OCI-LY1 (cell line): ENCODE data around the gene ABL2.

Experiments
- CTCF ChIP-seq: fragments of 200-600 bp; sonication (generic), shearing (Covaris generic); IDR thresholded peaks from 2 replicates; pipeline ENCODE4 v1.5.1; 2017; ENCODE audit warnings: mild to moderate bottlenecking, antibody characterized with exemption, low read length, moderate library complexity, mixed read lengths
- EZH2 ChIP-seq: fragments of 200-600 bp; sonication (generic), shearing (Covaris generic); IDR thresholded peaks from 2 replicates; pipeline ENCODE4 v1.8.0; 2017; ENCODE audit warnings: borderline replicate concordance, mixed run types, mild to moderate bottlenecking, antibody characterized with exemption, low read length, moderate library complexity, mixed read lengths

GRCh38 chr1:179230721-179231120, 1.2 kb upstream of the ABL2 start:
- TF ChIP-seq CTCF (no peak), EZH2 (no peak)
